ENCODE measurements around the gene SNRNP200.

SNRNP200 gene

GRCh38 chr2:96306370-96306769 is 1.0 kb upstream of the SNRNP200 start:
- DNase-seq, result no peak

GRCh38 chr2:96305979-96306308 is 598 bp upstream of the SNRNP200 start:
- peak overlapping the region; percentile 86 for H4K12ac ChIP-seq (ENCODE audit: low read depth, low read length)
- H3K27ac ChIP-seq (ENCODE audit: low read depth, low read length), result no peak overlapping the region
- peaks cover 7 to 10% of the 10 kb centered on the region in 2 experiments for H3K4me1 ChIP-seq (ENCODE audit: control insufficient read depth in 1 of 2, insufficient read depth in 2 of 2, low read length in 2 of 2)
- peaks cover 9% of the 10 kb centered on the region for H3K79me1 ChIP-seq (ENCODE audit: low read length)
- H3K4me3 ChIP-seq (ENCODE audit: low read depth, low read length), result peak overlapping the region; percentile 95
- H3K4me2 ChIP-seq (ENCODE audit: low read length), result peak overlapping the region; percentile 60
- H3K14ac ChIP-seq (ENCODE audit: low read length), result peak overlapping the region; percentile 68
- peak overlapping the region; percentile 94 for H4K8ac ChIP-seq (ENCODE audit: low read depth, low read length)
- H3K79me2 ChIP-seq (ENCODE audit: control insufficient read depth, insufficient read depth, low read length, poor library complexity), result peaks cover 10% of the 10 kb centered on the region
- H3K23ac ChIP-seq (ENCODE audit: low read length), result no peak overlapping the region
- no peak overlapping the region for H2BK12ac ChIP-seq (ENCODE audit: low read length)
- no peak for DNase-seq
- no CpG with 5 or more reads among the region's 9 CpGs for WGBS (ENCODE audit: extremely low coverage, insufficient coverage, insufficient read length)
- no peaks in the 10 kb centered on the region for H3K27me3 ChIP-seq (ENCODE audit: insufficient read depth, low read length)
- no peak overlapping the region for H3K4ac ChIP-seq (ENCODE audit: low read depth, low read length)
- H2BK120ac ChIP-seq (ENCODE audit: insufficient read depth, low read length, poor library complexity), result no peak overlapping the region
- peak overlapping the region; percentile 44 for H2AK5ac ChIP-seq (ENCODE audit: low read length)
- peak overlapping the region; percentile 84 for H4K91ac ChIP-seq (ENCODE audit: low read depth, low read length)
- H3K36me3 ChIP-seq (ENCODE audit: control insufficient read depth in 1 of 2, insufficient read depth in 2 of 2, low read length in 2 of 2), result peaks cover 18 to 22% of the 10 kb centered on the region in 2 experiments
- H2BK5ac ChIP-seq (ENCODE audit: low read depth, low read length, poor library complexity), result no peak overlapping the region
- H3K18ac ChIP-seq (ENCODE audit: low read length), result no peak overlapping the region
- H3K9ac ChIP-seq (ENCODE audit: low read length), result peak overlapping the region; percentile 76
- H2AFZ ChIP-seq (ENCODE audit: insufficient read depth, low read length, poor library complexity), result no peak overlapping the region
- no peaks in the 10 kb centered on the region for H3K9me3 ChIP-seq (ENCODE audit: insufficient read depth, low read depth, low read length)

More at GRCh38 chr2:96306370-96306769, 1.0 kb upstream of the SNRNP200 start:
- peaks cover 16 to 19% of the 10 kb centered on the region in 2 experiments for H3K36me3 ChIP-seq (ENCODE audit: control insufficient read depth in 1 of 2, insufficient read depth in 2 of 2, low read length in 2 of 2)
- no peak overlapping the region for H4K91ac ChIP-seq (ENCODE audit: low read depth, low read length)
- H3K27me3 ChIP-seq (ENCODE audit: insufficient read depth, low read length), result no peaks in the 10 kb centered on the region
- peak overlapping the region; percentile 94 for H4K8ac ChIP-seq (ENCODE audit: low read depth, low read length)
- H2BK120ac ChIP-seq (ENCODE audit: insufficient read depth, low read length, poor library complexity), result no peak overlapping the region
- H3K27ac ChIP-seq (ENCODE audit: low read depth, low read length), result no peak overlapping the region
- no peak overlapping the region for H3K14ac ChIP-seq (ENCODE audit: low read length)
- no peak overlapping the region for H2BK5ac ChIP-seq (ENCODE audit: low read depth, low read length, poor library complexity)
- no peak overlapping the region for H2AFZ ChIP-seq (ENCODE audit: insufficient read depth, low read length, poor library complexity)
- H4K12ac ChIP-seq (ENCODE audit: low read depth, low read length), result peak overlapping the region; percentile 86
- H3K9ac ChIP-seq (ENCODE audit: low read length), result no peak overlapping the region
- H3K4ac ChIP-seq (ENCODE audit: low read depth, low read length), result no peak overlapping the region
- H3K9me3 ChIP-seq (ENCODE audit: insufficient read depth, low read depth, low read length), result no peaks in the 10 kb centered on the region
- H3K79me1 ChIP-seq (ENCODE audit: low read length), result peaks cover 9% of the 10 kb centered on the region
- no peak overlapping the region for H3K23ac ChIP-seq (ENCODE audit: low read length)
- no peak overlapping the region for H3K18ac ChIP-seq (ENCODE audit: low read length)
- H3K79me2 ChIP-seq (ENCODE audit: control insufficient read depth, insufficient read depth, low read length, poor library complexity), result peaks cover 10% of the 10 kb centered on the region
- no peak overlapping the region for H2BK12ac ChIP-seq (ENCODE audit: low read length)
- no CpG with 5 or more reads among the region's 3 CpGs for WGBS (ENCODE audit: extremely low coverage, insufficient coverage, insufficient read length)
- peaks cover 7 to 10% of the 10 kb centered on the region in 2 experiments for H3K4me1 ChIP-seq (ENCODE audit: control insufficient read depth in 1 of 2, insufficient read depth in 2 of 2, low read length in 2 of 2)
- no peak overlapping the region for H2AK5ac ChIP-seq (ENCODE audit: low read length)
- no peak overlapping the region for H3K4me3 ChIP-seq (ENCODE audit: low read depth, low read length)
- H3K4me2 ChIP-seq (ENCODE audit: low read length), result peak overlapping the region; percentile 60

- DNase-seq, result no peak
- WGBS (ENCODE audit: extremely low coverage, insufficient coverage, insufficient read length), result no CpG with 5 or more reads among the region's 11 CpGs
These were observed 740 bp downstream of the SNRNP200 start for GRCh38 chr2:96304606-96305005.

GRCh38 chr2:96301865-96302264 is 3.5 kb downstream of the SNRNP200 start:
- Histone ChIP-seq H3K9me3 (ENCODE audit: insufficient read depth, low read depth, low read length) (no peaks in the 10 kb centered on the region), H3K79me2 (ENCODE audit: control insufficient read depth, insufficient read depth, low read length, poor library complexity) (peaks cover 10% of the 10 kb centered on the region), H3K4me3 (ENCODE audit: low read depth, low read length) (no peak overlapping the region), H3K4me2 (ENCODE audit: low read length) (no peak overlapping the region), H3K36me3 (ENCODE audit: control insufficient read depth in 1 of 2, insufficient read depth in 2 of 2, low read length in 2 of 2) (peaks cover 30 to 51% of the 10 kb centered on the region in 2 experiments), H3K9ac (ENCODE audit: low read length) (no peak overlapping the region), H2BK5ac (ENCODE audit: low read depth, low read length, poor library complexity) (no peak overlapping the region), H4K12ac (ENCODE audit: low read depth, low read length) (no peak overlapping the region), H2BK120ac (ENCODE audit: insufficient read depth, low read length, poor library complexity) (no peak overlapping the region), H3K18ac (ENCODE audit: low read length) (no peak overlapping the region), H2BK12ac (ENCODE audit: low read length) (no peak overlapping the region), H3K14ac (ENCODE audit: low read length) (no peak overlapping the region), H4K91ac (ENCODE audit: low read depth, low read length) (no peak overlapping the region), H3K27me3 (ENCODE audit: insufficient read depth, low read length) (no peaks in the 10 kb centered on the region), H4K8ac (ENCODE audit: low read depth, low read length) (no peak overlapping the region), H3K27ac (ENCODE audit: low read depth, low read length) (no peak overlapping the region), H3K4ac (ENCODE audit: low read depth, low read length) (no peak overlapping the region), H3K4me1 (ENCODE audit: control insufficient read depth in 1 of 2, insufficient read depth in 2 of 2, low read length in 2 of 2) (peaks cover 7 to 10% of the 10 kb centered on the region in 2 experiments), H2AFZ (ENCODE audit: insufficient read depth, low read length, poor library complexity) (no peak overlapping the region), H3K23ac (ENCODE audit: low read length) (no peak overlapping the region), H2AK5ac (ENCODE audit: low read length) (no peak overlapping the region), H3K79me1 (ENCODE audit: low read length) (peaks cover 9% of the 10 kb centered on the region)
- DNase-seq, result no peak
- WGBS (ENCODE audit: extremely low coverage, insufficient coverage, insufficient read length), result no CpG with 5 or more reads among the region's 1 CpG

More at GRCh38 chr2:96304606-96305005, 740 bp downstream of the SNRNP200 start:
- Histone ChIP-seq H4K12ac (ENCODE audit: low read depth, low read length) (no peak overlapping the region), H3K9ac (ENCODE audit: low read length) (no peak overlapping the region), H4K8ac (ENCODE audit: low read depth, low read length) (no peak overlapping the region), H3K4ac (ENCODE audit: low read depth, low read length) (peak overlapping the region; percentile 53), H3K14ac (ENCODE audit: low read length) (no peak overlapping the region), H2AFZ (ENCODE audit: insufficient read depth, low read length, poor library complexity) (no peak overlapping the region), H2BK5ac (ENCODE audit: low read depth, low read length, poor library complexity) (no peak overlapping the region), H3K18ac (ENCODE audit: low read length) (no peak overlapping the region), H3K79me1 (ENCODE audit: low read length) (peaks cover 9% of the 10 kb centered on the region), H4K91ac (ENCODE audit: low read depth, low read length) (no peak overlapping the region), H3K4me2 (ENCODE audit: low read length) (peak overlapping the region; percentile 60), H2BK120ac (ENCODE audit: insufficient read depth, low read length, poor library complexity) (no peak overlapping the region), H3K27me3 (ENCODE audit: insufficient read depth, low read length) (no peaks in the 10 kb centered on the region), H3K9me3 (ENCODE audit: insufficient read depth, low read depth, low read length) (no peaks in the 10 kb centered on the region), H2AK5ac (ENCODE audit: low read length) (no peak overlapping the region), H3K4me1 (ENCODE audit: control insufficient read depth in 1 of 2, insufficient read depth in 2 of 2, low read length in 2 of 2) (peaks cover 7 to 10% of the 10 kb centered on the region in 2 experiments), H3K27ac (ENCODE audit: low read depth, low read length) (no peak overlapping the region), H2BK12ac (ENCODE audit: low read length) (no peak overlapping the region), H3K4me3 (ENCODE audit: low read depth, low read length) (peak overlapping the region; percentile 95), H3K23ac (ENCODE audit: low read length) (no peak overlapping the region), H3K36me3 (ENCODE audit: control insufficient read depth in 1 of 2, insufficient read depth in 2 of 2, low read length in 2 of 2) (peaks cover 18 to 24% of the 10 kb centered on the region in 2 experiments), H3K79me2 (ENCODE audit: control insufficient read depth, insufficient read depth, low read length, poor library complexity) (peaks cover 10% of the 10 kb centered on the region)
